Stomach (tissue), 4 donors: ENCODE data around the gene NR6A1.

Experiments
- CTCF ChIP-seq, 7 experiments: fragments of 450-650 bp in 4 of 7; fragments of 200-600 bp in 3 of 7; sonication (generic) in 3 of 7; IDR thresholded peaks; one replicate each; pipeline ENCODE4 v1.5.1; 2016 to 2019; ENCODE audit warnings: antibody characterized with exemption in 7 of 7, control low read depth in 2 of 7, mild to moderate bottlenecking in 1 of 7
- POLR2A ChIP-seq, 4 donors: fragments of 450-650 bp; IDR thresholded peaks; one replicate each; pipeline ENCODE4 v1.6.1; 2016; ENCODE audit warnings: antibody characterized with exemption in 4 of 4, control low read depth in 2 of 4, mild to moderate bottlenecking in 1 of 4, moderate library complexity in 1 of 4
- POLR2AphosphoS5 ChIP-seq, 3 donors: sonication (generic); formaldehyde crosslinking; IDR thresholded peaks; one replicate each; pipeline ENCODE4 v1.6.1; 2016; ENCODE audit warnings: antibody characterized with exemption in 3 of 3

GRCh38 chr9:124814164-124814535 is 43.0 kb upstream of the NR6A1 start:
- TF ChIP-seq CTCF (IDR thresholded peaks at IDR 0.05): no peak
- TF ChIP-seq POLR2A (IDR thresholded peaks at IDR 0.05): no peak
- TF ChIP-seq POLR2AphosphoS5 (IDR thresholded peaks at IDR 0.05): no peak
